ENCODE data around the gene TMEM119.

The TMEM119 gene

GRCh38 chr12:108597559-108598471, at the start of gene TMEM119:
Gene TMEM119 (minus strand): TSS chr12:108598084. CDS start chr12:108592383, 5,701 bp downstream.
- no peak for DNase-seq (ENCODE audit: low read depth)
- no peak within 1 kb of the TSS for H3K4me3 ChIP-seq (ENCODE audit: low read depth, low read length)
- TF ChIP-seq CTCF (IDR thresholded peaks at IDR 0.05; ENCODE audit: control insufficient read depth, extremely low read depth, insufficient read depth) = no peak

- no peak overlapping the region for H3K4me3 ChIP-seq (ENCODE audit: low read depth, low read length)
- no peak for TF ChIP-seq CTCF (IDR thresholded peaks at IDR 0.05; ENCODE audit: control insufficient read depth, extremely low read depth, insufficient read depth)
- DNase-seq (ENCODE audit: low read depth) = no peak
Observed at GRCh38 chr12:108646600-108647579, 49.0 kb upstream of the TMEM119 start.

- no peak for DNase-seq (ENCODE audit: low read depth)
- no peak for TF ChIP-seq CTCF (IDR thresholded peaks at IDR 0.05; ENCODE audit: control insufficient read depth, extremely low read depth, insufficient read depth)
- H3K4me3 ChIP-seq (ENCODE audit: low read depth, low read length) = no peak overlapping the region
Observed at GRCh38 chr12:108645686-108646599, 48.1 kb upstream of the TMEM119 start.

- no peak for DNase-seq (ENCODE audit: low read depth)
- TF ChIP-seq CTCF (IDR thresholded peaks at IDR 0.05; ENCODE audit: control insufficient read depth, extremely low read depth, insufficient read depth) = no peak
- H3K4me3 ChIP-seq (ENCODE audit: low read depth, low read length) = no peak overlapping the region
Observed at GRCh38 chr12:108644811-108645120, 46.9 kb upstream of the TMEM119 start.

GRCh38 chr12:108643941-108644810, 46.3 kb upstream of the TMEM119 start:
- H3K4me3 ChIP-seq (ENCODE audit: low read depth, low read length) = no peak overlapping the region
- TF ChIP-seq CTCF (IDR thresholded peaks at IDR 0.05; ENCODE audit: control insufficient read depth, extremely low read depth, insufficient read depth) = no peak
- no peak for DNase-seq (ENCODE audit: low read depth)
